Lung (tissue), 12 donors: ENCODE data around the gene TAOK2. TPM values are rescaled to one million over a fixed set of nuclear protein-coding genes. Genes with fewer than 3 reads are reported as not detected.

Experiments used
- ATAC-seq: fragments of 200-7000 bp; cut with Tn5 transposase; one replicate; pipeline ENCODE4 v1.9.1; 2020; ENCODE audit warnings: moderate number of reproducible peaks; ENCODE audit not compliant: insufficient read depth, low FRiP score
- DNase-seq, 3 donors: peaks; one replicate each; pipeline ENCODE4 v3.0.0-alpha.2; 2013 to 2017
- H3K27ac ChIP-seq, 2 donors: one replicate each; pipeline ENCODE4 v1.5.1; 2013; ENCODE audit warnings: mild to moderate bottlenecking in 2 of 2, moderate library complexity in 2 of 2, control low read depth in 1 of 2, inconsistent platforms in 1 of 2, low read depth in 1 of 2, low read length in 1 of 2
- H3K27me3 ChIP-seq, 3 donors: one replicate each; pipeline ENCODE4 v1.5.1; 2013; ENCODE audit warnings: low read length in 2 of 3; ENCODE audit not compliant: control insufficient read depth in 3 of 3, insufficient read depth in 3 of 3
- H3K36me3 ChIP-seq, 4 donors: one replicate each; pipeline ENCODE4 v1.5.1; 2013; ENCODE audit warnings: low read length in 4 of 4, mild to moderate bottlenecking in 1 of 4, moderate library complexity in 1 of 4; ENCODE audit not compliant: control insufficient read depth in 4 of 4, insufficient read depth in 4 of 4
- H3K4me1 ChIP-seq, 5 donors: one replicate each; pipeline ENCODE4 v1.5.1; 2013; ENCODE audit warnings: low read length in 5 of 5, mild to moderate bottlenecking in 2 of 5, moderate library complexity in 1 of 5; ENCODE audit not compliant: control insufficient read depth in 5 of 5, insufficient read depth in 5 of 5
- H3K4me3 ChIP-seq: one replicate; pipeline ENCODE4 v1.5.1; 2013; ENCODE audit warnings: mild to moderate bottlenecking, control low read depth, moderate library complexity
- H3K9ac ChIP-seq, 2 donors: one replicate each; pipeline ENCODE4 v1.5.1; 2013; ENCODE audit warnings: low read length in 2 of 2, control low read depth in 1 of 2; ENCODE audit not compliant: insufficient read depth in 1 of 2
- H3K9me3 ChIP-seq, 4 donors: one replicate each; pipeline ENCODE4 v1.5.1; 2013; ENCODE audit warnings: low read length in 3 of 4, mild to moderate bottlenecking in 1 of 4, moderate library complexity in 1 of 4; ENCODE audit not compliant: control insufficient read depth in 4 of 4, insufficient read depth in 3 of 4
- WGBS, 2 donors: extraction: QIAGEN DNeasy Blood & Tissue Kit; methylation state at CpG; one replicate each; pipeline ENCODE4 v1.1.7; 2013; 5-methylcytosine and 5-hydroxymethylcytosine counted together
- polyA plus RNA-seq, 2 donors: library from polyadenylated mRNA; stranded (reverse); fragments of 200-250 nt; gene quantifications; one replicate each; pipeline ENCODE4 v1.2.1, GENCODE V29; 2013
- total RNA-seq, 2 donors: library from RNA; depleted of rRNA in 1 of 2; stranded (reverse); fragments of >200 nt in 1 of 2; gene quantifications; one replicate each; pipeline ENCODE4 v1.2.1, GENCODE V29; 2014 to 2021
- TF ChIP-seq, protein P1 (sequence below): IDR thresholded peaks from 2 replicates; pipeline ENCODE4 v1.5.1; 2012; ENCODE audit warnings: mild to moderate bottlenecking; ENCODE audit errors: control extremely low read depth, extremely low read depth
- donor health status: control.
- donor health status: control.
- donor health status: Bipolar disorder and iron deficiency.
- donor health status: healthy.
- donor health status: DM: yes; HTN: yes; CAD: no.

The TAOK2 gene
- total and polyA plus RNA-seq, 4 donors = 33.8 to 71.8 (median 55.4) TPM

DNA sequence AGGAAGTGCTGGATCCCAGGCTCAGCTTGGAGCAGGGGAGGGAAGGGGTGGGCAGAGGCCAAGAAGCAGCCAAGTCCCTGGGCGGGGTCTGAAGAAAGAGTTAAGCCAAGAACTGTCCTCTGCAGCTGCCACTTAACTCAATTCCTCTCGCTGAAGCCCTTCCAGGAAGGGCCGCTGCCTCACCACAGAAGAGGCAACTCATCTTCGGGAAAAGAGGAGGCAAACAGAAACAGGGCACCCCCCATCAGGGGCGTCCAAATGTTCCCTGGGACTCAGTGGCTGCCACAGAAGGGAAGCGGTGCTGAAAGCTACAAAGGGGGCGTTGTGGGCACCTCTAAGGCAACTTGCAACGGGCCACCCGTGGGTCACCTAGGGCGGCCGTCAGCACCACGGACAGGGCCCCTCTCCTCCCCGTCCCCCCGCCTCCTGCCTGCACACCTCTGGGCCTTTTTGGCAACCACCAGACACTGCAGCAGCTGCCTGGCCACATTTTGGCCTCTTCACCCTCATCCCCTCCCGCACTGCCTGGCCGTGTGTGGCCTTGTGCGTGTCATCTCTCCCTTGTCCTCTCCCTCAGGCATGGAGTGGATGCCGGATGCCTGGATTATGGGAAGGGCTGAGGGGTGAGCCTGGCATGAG, 54.9 kb downstream of the TAOK2 start:
- peaks cover 0 to 2% (median 0%) of the 10 kb centered on the region in 4 donors for H3K9me3 ChIP-seq
- peaks cover 0 to 37% (median 9%) of the 10 kb centered on the region in 3 donors for H3K27me3 ChIP-seq
- H3K36me3 ChIP-seq = no peaks in the 10 kb centered on the region
- DNase-seq (peak; percentile 65 to 80 (median 74)), ATAC-seq (no peak)
- TF ChIP-seq, protein P1, sequence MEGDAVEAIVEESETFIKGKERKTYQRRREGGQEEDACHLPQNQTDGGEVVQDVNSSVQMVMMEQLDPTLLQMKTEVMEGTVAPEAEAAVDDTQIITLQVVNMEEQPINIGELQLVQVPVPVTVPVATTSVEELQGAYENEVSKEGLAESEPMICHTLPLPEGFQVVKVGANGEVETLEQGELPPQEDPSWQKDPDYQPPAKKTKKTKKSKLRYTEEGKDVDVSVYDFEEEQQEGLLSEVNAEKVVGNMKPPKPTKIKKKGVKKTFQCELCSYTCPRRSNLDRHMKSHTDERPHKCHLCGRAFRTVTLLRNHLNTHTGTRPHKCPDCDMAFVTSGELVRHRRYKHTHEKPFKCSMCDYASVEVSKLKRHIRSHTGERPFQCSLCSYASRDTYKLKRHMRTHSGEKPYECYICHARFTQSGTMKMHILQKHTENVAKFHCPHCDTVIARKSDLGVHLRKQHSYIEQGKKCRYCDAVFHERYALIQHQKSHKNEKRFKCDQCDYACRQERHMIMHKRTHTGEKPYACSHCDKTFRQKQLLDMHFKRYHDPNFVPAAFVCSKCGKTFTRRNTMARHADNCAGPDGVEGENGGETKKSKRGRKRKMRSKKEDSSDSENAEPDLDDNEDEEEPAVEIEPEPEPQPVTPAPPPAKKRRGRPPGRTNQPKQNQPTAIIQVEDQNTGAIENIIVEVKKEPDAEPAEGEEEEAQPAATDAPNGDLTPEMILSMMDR = no peak
- H3K4me1 ChIP-seq = peaks cover 0 to 22% (median 0%) of the 10 kb centered on the region in 5 donors
- no peak overlapping the region for H3K9ac ChIP-seq
- WGBS, 2 donors = 13 to 21% methylated on average over 12 to 18 of the region's 18 CpGs
- H3K4me3 ChIP-seq = no peak overlapping the region
- no peak overlapping the region for H3K27ac ChIP-seq

DNA sequence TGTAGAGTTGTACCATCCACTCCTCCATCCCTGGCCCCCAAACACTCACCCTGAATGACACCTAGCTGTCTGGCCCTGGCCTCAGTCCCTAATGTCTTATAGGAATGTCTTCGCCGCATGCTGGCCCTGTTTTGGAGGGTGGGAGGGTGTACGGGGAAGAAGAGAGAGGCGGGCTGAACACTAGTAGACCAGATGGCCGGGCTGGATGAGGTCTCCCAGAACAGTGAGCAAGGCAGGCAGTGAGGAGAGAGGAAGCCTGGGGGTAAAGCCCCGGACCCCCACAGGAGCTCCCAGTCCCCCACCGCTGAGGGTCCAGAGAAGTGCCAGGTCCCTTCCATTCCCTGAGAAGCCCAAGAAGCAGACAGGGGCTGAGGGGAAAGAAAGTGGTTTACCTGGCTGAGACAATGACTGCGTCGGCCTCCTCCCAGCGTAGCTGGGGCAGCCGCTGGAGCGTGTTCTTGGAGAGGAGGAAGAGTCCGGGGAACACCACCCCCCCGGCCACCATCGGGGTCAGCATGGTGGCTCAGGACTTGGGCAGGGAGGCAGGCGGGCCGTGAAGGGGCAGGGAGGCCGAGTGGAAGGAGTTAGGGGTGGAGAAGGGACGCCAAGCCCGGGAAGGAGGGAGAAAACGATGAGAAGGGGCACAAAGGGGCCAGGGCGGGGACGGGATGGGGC, 56.5 kb downstream of the TAOK2 start:
- Histone ChIP-seq H3K9ac (no peak overlapping the region), H3K4me1 (peaks cover 0 to 22% (median 0%) of the 10 kb centered on the region in 5 donors), H3K27me3 (peaks cover 0 to 40% (median 9%) of the 10 kb centered on the region in 3 donors), H3K27ac (no peak overlapping the region), H3K36me3 (no peaks in the 10 kb centered on the region), H3K9me3 (peaks cover 0 to 2% (median 0%) of the 10 kb centered on the region in 4 donors), H3K4me3 (no peak overlapping the region)
- DNase-seq (no peak), ATAC-seq (no peak)
- 18 to 19% methylated on average over 23 of the region's 23 CpGs for WGBS, 2 donors
- TF ChIP-seq, protein P1 = no peak

- peaks cover 0 to 43% (median 9%) of the 10 kb centered on the region in 3 donors for H3K27me3 ChIP-seq
- ATAC-seq = no peak
Measured at GRCh38 chr16:30030841-30031413, 57.3 kb downstream of the TAOK2 start, which contains the start of gene TLCD3B. Gene TLCD3B, minus strand, starts transcription at chr16:30031271. Its CDS starts 744 bp downstream, at chr16:30030527.

More at GRCh38 chr16:30030841-30031413, 57.3 kb downstream of the TAOK2 start, which contains the start of gene TLCD3B:
- H3K4me1 ChIP-seq = peaks cover 0 to 22% (median 0%) of the 10 kb centered on the region in 5 donors
- no peak within 1 kb of the TSS for H3K4me3 ChIP-seq
- TF ChIP-seq, protein P1 = no peak
- no peak within 1 kb of the TSS for H3K9ac ChIP-seq
- peaks cover 0 to 2% (median 0%) of the 10 kb centered on the region in 4 donors for H3K9me3 ChIP-seq
- no peaks in the 10 kb centered on the region for H3K36me3 ChIP-seq
- DNase-seq = no peak
- 2 to 3% methylated on average over 19 to 27 of the region's 27 CpGs for WGBS, 2 donors
- H3K27ac ChIP-seq = no peak within 1 kb of the TSS
